Stomach (tissue), 9 donors: ENCODE measurements around the gene FOXL1. TPM values are rescaled to one million over a fixed set of nuclear protein-coding genes. Genes with fewer than 3 reads are reported as not detected.

Experiments
- DNase-seq, 2 donors: peaks; one replicate each; pipeline versions ENCODE4 v3.0.0 to v3.0.0-alpha.2; 2013 to 2019
- H3K27ac ChIP-seq, 5 donors: fragments of 200-600 bp in 4 of 5; sonication (generic) in 4 of 5; one replicate each; pipeline ENCODE4 v1.5.1; 2013 to 2019; ENCODE audit warnings: mild to moderate bottlenecking in 1 of 5, moderate library complexity in 1 of 5
- H3K27me3 ChIP-seq, 3 donors: fragments of 200-600 bp; sonication (generic); one replicate each; pipeline ENCODE4 v1.5.1; 2017 to 2019; ENCODE audit warnings: mixed run types in 1 of 3
- H3K36me3 ChIP-seq, 4 donors: fragments of 200-600 bp; sonication (generic); 1 replicate in 3 of 4; 2 replicates in 1 of 4; pipeline ENCODE4 v1.5.1; 2016 to 2019
- H3K4me1 ChIP-seq, 4 donors: fragments of 200-600 bp; sonication (generic); one replicate each; pipeline ENCODE4 v1.5.1; 2016 to 2019
- H3K4me3 ChIP-seq, 4 donors: fragments of 200-600 bp; sonication (generic) in 3 of 4; one replicate each; pipeline ENCODE4 v1.5.1; 2016 to 2019; ENCODE audit warnings: mild to moderate bottlenecking in 1 of 4
- H3K9me3 ChIP-seq, 4 donors: fragments of 200-600 bp; sonication (generic); one replicate each; pipeline ENCODE4 v1.5.1; 2016 to 2019
- CTCF ChIP-seq, 7 experiments: fragments of 450-650 bp in 4 of 7; fragments of 200-600 bp in 3 of 7; sonication (generic) in 3 of 7; IDR thresholded peaks; one replicate each; pipeline ENCODE4 v1.5.1; 2016 to 2019; ENCODE audit warnings: antibody characterized with exemption in 7 of 7, control low read depth in 2 of 7, mild to moderate bottlenecking in 1 of 7
- EP300 ChIP-seq: sonication (generic); formaldehyde crosslinking; IDR thresholded peaks from one replicate; pipeline ENCODE4 v1.6.1; 2017; ENCODE audit warnings: antibody characterized with exemption
- POLR2A ChIP-seq, 4 donors: fragments of 450-650 bp; IDR thresholded peaks; one replicate each; pipeline ENCODE4 v1.6.1; 2016; ENCODE audit warnings: antibody characterized with exemption in 4 of 4, control low read depth in 2 of 4, mild to moderate bottlenecking in 1 of 4, moderate library complexity in 1 of 4
- POLR2AphosphoS5 ChIP-seq, 3 donors: sonication (generic); formaldehyde crosslinking; IDR thresholded peaks; one replicate each; pipeline ENCODE4 v1.6.1; 2016; ENCODE audit warnings: antibody characterized with exemption in 3 of 3
- WGBS, 5 donors: extraction: QIAGEN DNeasy Blood & Tissue Kit in 3 of 5; methylation state at CpG; one replicate each; pipeline versions ENCODE4 v1.1.5 to v1.1.7; 2013 to 2018; 5-methylcytosine and 5-hydroxymethylcytosine counted together
- intact Hi-C: fragments of 100-400 bp; cut with DNase I; formaldehyde crosslinking; loops from one replicate; pipeline ENCODE4 v1.15.1; 2023; ENCODE audit warnings: low total_unique reads
- polyA plus RNA-seq, 3 donors: library from polyadenylated mRNA; stranded (reverse); fragments of 200-250 nt; gene quantifications; one replicate each; pipeline ENCODE4 v1.2.3, GENCODE V29; 2013
- total RNA-seq, 5 donors: library from RNA; depleted of rRNA; stranded (reverse); fragments of >200 nt; gene quantifications; one replicate each; pipeline versions ENCODE4 v1.1.0 to v1.2.3, GENCODE V29; 2014 to 2016
- donor health status: healthy with polysubstance abuse.
- donor health status: Bipolar disorder and iron deficiency.
- donor health status: healthy.

The FOXL1 gene
- total and polyA plus RNA-seq, 8 donors, result 0.60 to 12.7 (median 5.2) TPM; not detected in 2

GRCh38 chr16:86531641-86532525, 46.5 kb upstream of the FOXL1 start:
- Histone ChIP-seq H3K4me1 (peaks cover 0 to 17% (median 10%) of the 10 kb centered on the region in 4 donors), H3K27me3 (no peaks in the 10 kb centered on the region), H3K27ac (peak overlapping the region; percentile 33 to 81 (median 71)), H3K36me3 (peaks cover 0 to 65% (median 50%) of the 10 kb centered on the region in 4 donors), H3K4me3 (no peak overlapping the region), H3K9me3 (no peaks in the 10 kb centered on the region)
- TF ChIP-seq EP300 (no peak), CTCF (IDR thresholded peaks at IDR 0.05) (no peak), POLR2A (IDR thresholded peaks at IDR 0.05) (no peak), POLR2AphosphoS5 (IDR thresholded peaks at IDR 0.05) (no peak)
- intact Hi-C loops, result no loop called here
- no peak for DNase-seq
- 88 to 94% (median 92%) methylated on average over 20 to 49 of the region's 49 CpGs for WGBS, 5 donors

GRCh38 chr16:86532526-86532815, 45.9 kb upstream of the FOXL1 start:
- 92 to 100% (median 95%) methylated on average over 7 of the region's 7 CpGs for WGBS, 5 donors
- no peak overlapping the region for H3K27ac ChIP-seq
- peaks cover under 1 to 71% (median 55%) of the 10 kb centered on the region in 4 donors for H3K36me3 ChIP-seq
- H3K4me1 ChIP-seq, result peaks cover 0 to 17% (median 10%) of the 10 kb centered on the region in 4 donors
- intact Hi-C loops, result no loop called here
- TF ChIP-seq POLR2AphosphoS5 (IDR thresholded peaks at IDR 0.05) (no peak), POLR2A (IDR thresholded peaks at IDR 0.05) (no peak), CTCF (IDR thresholded peaks at IDR 0.05) (no peak), EP300 (no peak)
- H3K27me3 ChIP-seq, result no peaks in the 10 kb centered on the region
- no peaks in the 10 kb centered on the region for H3K9me3 ChIP-seq
- no peak for DNase-seq
- no peak overlapping the region for H3K4me3 ChIP-seq

GRCh38 chr16:86533076-86533475, 45.3 kb upstream of the FOXL1 start:
- no peak for DNase-seq
- no peak overlapping the region for H3K4me3 ChIP-seq
- TF ChIP-seq EP300 (no peak), CTCF (IDR thresholded peaks at IDR 0.05) (no peak), POLR2A (IDR thresholded peaks at IDR 0.05) (no peak), POLR2AphosphoS5 (IDR thresholded peaks at IDR 0.05) (no peak)
- WGBS, 5 donors, result 93 to 96% (median 95%) methylated on average over 8 of the region's 8 CpGs
- intact Hi-C loops, result no loop called here
- H3K27me3 ChIP-seq, result no peaks in the 10 kb centered on the region
- peaks cover 6 to 77% (median 62%) of the 10 kb centered on the region in 4 donors for H3K36me3 ChIP-seq
- peaks cover 0 to 17% (median 10%) of the 10 kb centered on the region in 4 donors for H3K4me1 ChIP-seq
- H3K27ac ChIP-seq, result no peak overlapping the region
- H3K9me3 ChIP-seq, result no peaks in the 10 kb centered on the region

GRCh38 chr16:86533767-86534351, 44.5 kb upstream of the FOXL1 start:
- Histone ChIP-seq H3K9me3 (no peaks in the 10 kb centered on the region), H3K27ac (no peak overlapping the region), H3K27me3 (no peaks in the 10 kb centered on the region), H3K4me1 (peaks cover 0 to 17% (median 10%) of the 10 kb centered on the region in 4 donors), H3K4me3 (no peak overlapping the region), H3K36me3 (peaks cover 14 to 85% (median 69%) of the 10 kb centered on the region in 4 donors)
- DNase-seq, result no peak
- WGBS, 5 donors, result 88 to 92% (median 89%) methylated on average over 8 of the region's 8 CpGs
- TF ChIP-seq POLR2AphosphoS5 (IDR thresholded peaks at IDR 0.05) (no peak), CTCF (IDR thresholded peaks at IDR 0.05) (no peak), POLR2A (IDR thresholded peaks at IDR 0.05) (no peak), EP300 (no peak)
- intact Hi-C loops, result no loop called here
